PC-9 (cell line): ENCODE data around the gene DEUP1. TPM values are rescaled to one million over a fixed set of nuclear protein-coding genes. Genes with fewer than 3 reads are reported as not detected.
"Not testable (repeated sequence)": the region's sequence is repeated elsewhere in the genome, so short reads cannot be mapped to it uniquely, and the experiment has no call there.

Source experiments
- BruUV-seq: library from RNA; stranded (reverse); fragments of 400-500 nt; replicated peaks from 2 replicates; lab custom pipeline; 2021; lab: Mats Ljungman, UMichigan
- CTCF ChIA-PET: fragments of 300-600 bp; sonication (Branson Sonifier 250); formaldehyde crosslinking; loops from one replicate; lab custom pipeline; 2022; ENCODE audit warnings: antibody characterized with exemption; lab: Charles Lee
- POLR2A ChIA-PET: fragments of 300-600 bp; sonication (Branson Sonifier 250); formaldehyde crosslinking; loops from one replicate; lab custom pipeline; 2022; ENCODE audit warnings: antibody characterized with exemption; ENCODE audit not compliant: unreplicated experiment; lab: Charles Lee
- DNase-seq, 2 experiments: peaks; one replicate each; pipeline versions ENCODE4 v3.0.0 to v3.0.0-alpha.2; 2015 to 2022; ENCODE audit warnings: mixed read lengths in 1 of 2
- H2AFZ ChIP-seq: fragments of 200-600 bp; sonication (generic); 2 replicates; pipeline ENCODE4 v1.8.1; 2017; ENCODE audit warnings: antibody characterized with exemption
- H3F3A ChIP-seq: fragments of 200-600 bp; sonication (generic); 2 replicates; pipeline ENCODE4 v1.8.1; 2017; ENCODE audit warnings: antibody characterized with exemption, mild to moderate bottlenecking, low read depth; ENCODE audit not compliant: insufficient read depth
- H3K27ac ChIP-seq: fragments of 200-600 bp; sonication (generic); 2 replicates; pipeline ENCODE4 v1.6.1; 2016; ENCODE audit warnings: mixed run types
- H3K27me3 ChIP-seq: fragments of 200-600 bp; sonication (generic); 2 replicates; pipeline ENCODE4 v1.6.1; 2016; ENCODE audit warnings: low read depth, mixed run types; ENCODE audit not compliant: insufficient read depth
- H3K36me3 ChIP-seq: fragments of 200-600 bp; sonication (generic); 2 replicates; pipeline ENCODE4 v1.6.1; 2016; ENCODE audit warnings: low read depth, mixed run types
- H3K4me1 ChIP-seq: fragments of 200-600 bp; sonication (generic); replicated peaks from 2 replicates; pipeline ENCODE4 v1.6.1; 2016; ENCODE audit warnings: mixed run types; ENCODE audit not compliant: insufficient read depth
- H3K4me2 ChIP-seq: fragments of 200-600 bp; sonication (generic); 2 replicates; pipeline ENCODE4 v1.6.1; 2017; ENCODE audit warnings: mixed run types
- H3K4me3 ChIP-seq: fragments of 200-600 bp; sonication (generic); 2 replicates; pipeline ENCODE4 v1.6.1; 2016; ENCODE audit warnings: mixed run types
- H3K79me2 ChIP-seq: fragments of 200-600 bp; sonication (generic); 2 replicates; pipeline ENCODE4 v1.6.1; 2017; ENCODE audit warnings: low read depth, mixed run types
- H3K9me2 ChIP-seq: fragments of 200-600 bp; sonication (generic); 2 replicates; pipeline ENCODE4 v1.8.1; 2017; ENCODE audit warnings: mild to moderate bottlenecking; ENCODE audit not compliant: insufficient read depth
- H3K9me3 ChIP-seq: fragments of 200-600 bp; sonication (generic); 2 replicates; pipeline ENCODE4 v1.8.1; 2016; ENCODE audit warnings: low read depth; ENCODE audit not compliant: insufficient read depth
- H4K20me1 ChIP-seq: fragments of 200-600 bp; sonication (generic); 2 replicates; pipeline ENCODE4 v1.8.1; 2017; ENCODE audit not compliant: insufficient read depth
- CTCF ChIP-seq: fragments of 200-600 bp; sonication (generic); conservative IDR thresholded peaks from 2 replicates; pipeline ENCODE4 v1.6.1; 2017; ENCODE audit warnings: mixed run types, antibody characterized with exemption, mild to moderate bottlenecking, moderate library complexity
- EZH2 ChIP-seq: fragments of 200-600 bp; sonication (generic); IDR thresholded peaks from 2 replicates; pipeline ENCODE4 v1.8.0; 2017; ENCODE audit warnings: antibody characterized with exemption, low read depth
- intact Hi-C: fragments of 100-400 bp; cut with micrococcal nuclease; formaldehyde crosslinking; loops from one replicate; pipeline ENCODE4 v1.10.0; 2022; ENCODE audit not compliant: unreplicated experiment
- total RNA-seq: library from RNA; stranded (reverse); gene quantifications from 2 replicates; pipeline ENCODE4 v1.2.3, GENCODE V29; 2021

The DEUP1 gene
- total RNA-seq, 1 experiment from 2014 or later: not detected

- TF ChIP-seq CTCF: no peak
- TF ChIP-seq EZH2: no peak
- no peaks in the 10 kb centered on the region for H3F3A ChIP-seq
- ChIA-PET POLR2A (no interaction called here), CTCF (no interaction called here)
- no peaks in the 10 kb centered on the region for H3K79me2 ChIP-seq
- intact Hi-C loops: no loop called here
- H3K27me3 ChIP-seq: no peaks in the 10 kb centered on the region
- H4K20me1 ChIP-seq: no peaks in the 10 kb centered on the region
- no peak overlapping the region for H3K4me2 ChIP-seq
- no peaks in the 10 kb centered on the region for H3K4me1 ChIP-seq
- no peak overlapping the region for H2AFZ ChIP-seq
- DNase-seq: no peak
- no peak overlapping the region for H3K4me3 ChIP-seq
- H3K9me3 ChIP-seq: no peaks in the 10 kb centered on the region
- H3K9me2 ChIP-seq: 0 out of 2 replicates have a peak, but pooled peaks cover under 1% of the 10 kb centered on the region
- H3K27ac ChIP-seq: no peak overlapping the region
- BruUV-seq: no TSS peak
- no peaks in the 10 kb centered on the region for H3K36me3 ChIP-seq
Measured at GRCh38 chr11:93303689-93304088, 26.9 kb upstream of the DEUP1 start.

- DNase-seq, H3K79me2 ChIP-seq, CTCF ChIA-PET, H3F3A ChIP-seq, POLR2A ChIA-PET, H3K4me2 ChIP-seq, H3K9me3 ChIP-seq, intact Hi-C loops, H2AFZ ChIP-seq, H4K20me1 ChIP-seq, H3K4me1 ChIP-seq, BruUV-seq, H3K4me3 ChIP-seq, H3K9me2 ChIP-seq, H3K36me3 ChIP-seq, H3K27ac ChIP-seq, H3K27me3 ChIP-seq: not testable (repeated sequence)
Measured at GRCh38 chr11:93314399-93314798, 16.1 kb upstream of the DEUP1 start.

GRCh38 chr11:93319224-93319839 is 11.2 kb upstream of the DEUP1 start:
- Histone ChIP-seq H3K79me2 (no peaks in the 10 kb centered on the region), H3K36me3 (no peaks in the 10 kb centered on the region), H3K4me2 (no peak overlapping the region), H3K4me1 (no peaks in the 10 kb centered on the region), H3K27me3 (no peaks in the 10 kb centered on the region), H3K9me2 (no peaks in the 10 kb centered on the region), H3K27ac (no peak overlapping the region), H2AFZ (no peak overlapping the region), H3K4me3 (no peak overlapping the region), H3K9me3 (no peaks in the 10 kb centered on the region), H3F3A (no peaks in the 10 kb centered on the region), H4K20me1 (no peaks in the 10 kb centered on the region)
- no peak for DNase-seq
- no TSS peak for BruUV-seq
- TF ChIP-seq EZH2 (no peak), CTCF (no peak)
- intact Hi-C loops: no loop called here
- ChIA-PET CTCF (no interaction called here), POLR2A (no interaction called here)

GRCh38 chr11:93320230-93320629 is 10.3 kb upstream of the DEUP1 start:
- ChIA-PET POLR2A (no interaction called here), CTCF (no interaction called here)
- Histone ChIP-seq H3K9me2 (no peaks in the 10 kb centered on the region), H4K20me1 (no peaks in the 10 kb centered on the region), H2AFZ (no peak overlapping the region), H3K9me3 (no peaks in the 10 kb centered on the region), H3K36me3 (no peaks in the 10 kb centered on the region), H3K79me2 (no peaks in the 10 kb centered on the region), H3F3A (no peaks in the 10 kb centered on the region), H3K27me3 (no peaks in the 10 kb centered on the region), H3K4me1 (no peaks in the 10 kb centered on the region), H3K4me3 (no peak overlapping the region), H3K4me2 (no peak overlapping the region), H3K27ac (no peak overlapping the region)
- no peak for TF ChIP-seq CTCF
- TF ChIP-seq EZH2: no peak
- intact Hi-C loops: no loop called here
- DNase-seq: no peak
- BruUV-seq: no TSS peak
